NOMO-1 (cell line): ENCODE results near the gene NEK8.
"Not testable (repeated sequence)": the region's sequence is repeated elsewhere in the genome, so short reads cannot be mapped to it uniquely, and the experiment has no call there.

Source experiments
- DNase-seq, 2 experiments: peaks; one replicate each; lab custom pipeline; 2025; ENCODE audit not compliant: unreplicated experiment in 2 of 2; lab: John Stamatoyannopoulos, UW

NEK8 gene

GRCh38 chr17:28724500-28725165 is 4.0 kb upstream of the NEK8 start:
- DNase-seq = peak in 1 of 2 experiments; percentile 27

GRCh38 chr17:28725166-28725659 is 3.4 kb upstream of the NEK8 start:
- peak in 1 of 2 experiments; percentile 49 for DNase-seq

GRCh38 chr17:28725660-28726225 is 2.8 kb upstream of the NEK8 start:
- peak in 1 of 2 experiments; percentile 59 for DNase-seq

- peak; percentile 52 to 54 for DNase-seq
Measured at GRCh38 chr17:28726226-28726626, 2.4 kb upstream of the NEK8 start, which contains the start of gene TLCD1. Gene TLCD1 (minus strand): TSS chr17:28726233. CDS start chr17:28726097, 136 bp downstream.

GRCh38 chr17:28726627-28727491 is 1.7 kb upstream of the NEK8 start:
- peak; percentile 92 to 93 for DNase-seq

GRCh38 chr17:28729950-28730330 is 1.4 kb downstream of the NEK8 start:
- no peak for DNase-seq

GRCh38 chr17:28733346-28733745 is 4.8 kb downstream of the NEK8 start:
- DNase-seq = no peak

- no peak for DNase-seq
Measured at GRCh38 chr17:28734712-28735241, 6.2 kb downstream of the NEK8 start.

- no peak for DNase-seq
Measured at GRCh38 chr17:28735242-28735722, 6.7 kb downstream of the NEK8 start.

GRCh38 chr17:28735913-28736769 is 7.6 kb downstream of the NEK8 start:
- DNase-seq = not testable (repeated sequence)

- no peak for DNase-seq
Measured at GRCh38 chr17:28737316-28737715, 8.7 kb downstream of the NEK8 start.

- no peak for DNase-seq
Measured at GRCh38 chr17:28737770-28738679, 9.4 kb downstream of the NEK8 start.

- DNase-seq = no peak
Measured at GRCh38 chr17:28738680-28739384, 10.2 kb downstream of the NEK8 start.

- no peak for DNase-seq
Measured at GRCh38 chr17:28740406-28741357, 12.1 kb downstream of the NEK8 start.

GRCh38 chr17:28741358-28742349 is 13.1 kb downstream of the NEK8 start:
- peak; percentile 73 to 75 for DNase-seq
